WTC11 (cell line): ENCODE measurements around the gene HNRNPAB. TPM values are rescaled to one million over a fixed set of nuclear protein-coding genes. Genes with fewer than 3 reads are reported as not detected.

Experiments used
- total RNA-seq: library from RNA; stranded (reverse); gene quantifications from 3 replicates; pipeline ENCODE4 v1.2.3, GENCODE V29; 2021

The HNRNPAB gene
- total RNA-seq, 1 experiment from 2014 or later = 457 TPM

Other genes with a start within 250 kb of the HNRNPAB start
- gene PROP1, start 208.3 kb upstream of the HNRNPAB start, total RNA-seq = not detected in 3 replicates
- gene N4BP3, start 91.0 kb upstream of the HNRNPAB start, total RNA-seq = 40.3 to 46.2 TPM (median 41.6 TPM) in 3 replicates
- 86.1 to 93.3 TPM (median 92.5 TPM) in 3 replicates for gene RMND5B, start 73.5 kb upstream of the HNRNPAB start, total RNA-seq
- gene NHP2, start 50.6 kb upstream of the HNRNPAB start, total RNA-seq = 263 to 269 TPM (median 264 TPM) in 3 replicates
- not detected in 3 replicates for gene GMCL2, start 17.2 kb upstream of the HNRNPAB start, total RNA-seq
- gene PHYKPL, start 28.3 kb downstream of the HNRNPAB start, total RNA-seq = 30.9 to 41.7 TPM (median 31.7 TPM) in 3 replicates